HepG2 (cell line): ENCODE data around the gene ASB16.

Experiments used
- ARNTL ChIP-seq: sonication (generic); formaldehyde crosslinking; IDR thresholded peaks from 2 replicates; pipeline ENCODE4 v1.4.0; 2020; ENCODE audit warnings: mild to moderate bottlenecking, missing genetic modification reagents
- ASH2L ChIP-seq: fragments of 300-600, 200-600 bp; sonication (generic); IDR thresholded peaks from 2 replicates; pipeline ENCODE4 v1.7.0; 2017; ENCODE audit warnings: low read depth, mild to moderate bottlenecking, moderate library complexity, mixed read lengths, low read length; ENCODE audit not compliant: insufficient read length
- ATF3 ChIP-seq: sonication (generic); formaldehyde crosslinking; IDR thresholded peaks from 2 replicates; pipeline ENCODE4 v1.4.0; 2020; ENCODE audit warnings: missing genetic modification reagents
- CTCF ChIP-seq: sonication (generic); formaldehyde crosslinking; IDR thresholded peaks from 2 replicates; pipeline ENCODE4 v1.5.0; 2020; ENCODE audit warnings: mild to moderate bottlenecking, missing genetic modification reagents, moderate library complexity
- FOSL1 ChIP-seq: sonication (generic); formaldehyde crosslinking; IDR thresholded peaks from 2 replicates; pipeline ENCODE4 v1.9.0; 2021; ENCODE audit warnings: missing genetic modification reagents, borderline replicate concordance
- PRPF4 ChIP-seq: fragments of 200-400 bp; formaldehyde crosslinking; IDR thresholded peaks from 2 replicates; pipeline ENCODE4 v1.6.1; 2016; ENCODE audit warnings: low read length, low read depth; ENCODE audit not compliant: poor library complexity, severe bottlenecking
- RBM39 ChIP-seq: fragments of 200-400 bp; formaldehyde crosslinking; IDR thresholded peaks from one replicate; pipeline ENCODE4 v1.6.1; 2018; ENCODE audit warnings: antibody characterized with exemption, mild to moderate bottlenecking, low read depth, low read length; ENCODE audit not compliant: poor library complexity, severe bottlenecking
- RXRA ChIP-seq: sonication (generic); formaldehyde crosslinking; IDR thresholded peaks from 2 replicates; pipeline ENCODE4 v1.5.1; 2020; ENCODE audit warnings: missing genetic modification reagents
- USF2 ChIP-seq, 2 experiments: sonication (generic) in 1 of 2; formaldehyde crosslinking in 1 of 2; IDR thresholded peaks; 2 replicates each; pipeline versions ENCODE4 v1.5.1 to v1.6.1; 2011 to 2020; ENCODE audit warnings: borderline replicate concordance in 1 of 2, low read depth in 1 of 2, low read length in 1 of 2, mild to moderate bottlenecking in 1 of 2, missing genetic modification reagents in 1 of 2, moderate library complexity in 1 of 2

- TF ChIP-seq RXRA (no peak), FOSL1 (CRISPR knock-in tag) (no peak), RBM39 (no peak), CTCF (CRISPR knock-in tag) (no peak), ATF3 (CRISPR knock-in tag) (no peak), ARNTL (CRISPR knock-in tag) (no peak), USF2 (IDR thresholded peaks at IDR 0.05; ENCODE audit: low read depth, low read length) (no peak), USF2 (CRISPR knock-in tag; IDR thresholded peaks at IDR 0.05; ENCODE audit: borderline replicate concordance) (no peak), PRPF4 (no peak), ASH2L (no peak)
These were observed 6.0 kb upstream of the ASB16 start for GRCh38 chr17:44164476-44164875.
